ENCODE results near the gene RABGEF1.

RABGEF1 gene

GRCh38 chr7:66859339-66859738, 118.8 kb downstream of the RABGEF1 start:
- no peak for DNase-seq (ENCODE audit: low read depth)

DNA sequence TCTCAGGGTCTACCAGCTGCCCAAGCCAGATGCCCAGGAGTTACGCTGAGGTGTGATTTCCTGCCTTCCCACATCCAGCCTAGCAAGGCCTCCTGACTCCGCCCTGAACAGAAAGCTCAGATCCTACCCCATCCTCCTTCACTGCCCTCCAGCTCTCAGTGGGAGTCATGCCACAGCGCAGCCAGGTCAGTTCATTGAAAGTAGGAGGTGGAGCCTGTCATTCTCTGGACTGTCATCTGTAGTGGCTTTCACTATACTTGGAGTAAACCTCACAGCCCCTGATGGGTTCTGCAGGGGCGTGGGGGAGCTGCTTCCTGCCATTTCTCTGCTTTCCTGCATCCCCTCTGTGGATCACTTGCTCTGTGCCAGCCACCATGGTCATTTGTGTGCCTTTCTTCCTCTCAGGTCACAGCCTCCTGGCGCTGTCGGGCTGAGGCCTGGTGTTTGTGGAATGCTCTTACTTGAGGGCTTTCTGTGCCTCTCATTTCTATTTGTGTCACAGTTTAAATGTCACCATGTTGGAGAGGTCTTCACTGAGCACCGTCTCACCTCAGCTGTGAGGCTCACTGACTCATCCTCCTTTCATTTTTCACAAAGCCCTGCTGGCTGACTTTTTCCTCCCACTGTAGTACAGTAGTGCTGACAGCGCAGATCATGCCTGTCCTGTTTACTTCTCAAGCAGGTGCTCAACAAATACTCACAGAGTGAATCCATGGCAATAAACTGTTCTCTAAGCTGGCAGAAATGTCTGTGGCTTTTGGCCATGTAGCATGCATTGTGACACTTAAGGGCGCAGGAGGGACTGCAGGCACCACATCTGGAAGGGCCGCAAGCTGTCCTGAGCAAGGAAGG, 119.5 kb downstream of the RABGEF1 start:
- no peak for DNase-seq (ENCODE audit: low read depth)

DNA sequence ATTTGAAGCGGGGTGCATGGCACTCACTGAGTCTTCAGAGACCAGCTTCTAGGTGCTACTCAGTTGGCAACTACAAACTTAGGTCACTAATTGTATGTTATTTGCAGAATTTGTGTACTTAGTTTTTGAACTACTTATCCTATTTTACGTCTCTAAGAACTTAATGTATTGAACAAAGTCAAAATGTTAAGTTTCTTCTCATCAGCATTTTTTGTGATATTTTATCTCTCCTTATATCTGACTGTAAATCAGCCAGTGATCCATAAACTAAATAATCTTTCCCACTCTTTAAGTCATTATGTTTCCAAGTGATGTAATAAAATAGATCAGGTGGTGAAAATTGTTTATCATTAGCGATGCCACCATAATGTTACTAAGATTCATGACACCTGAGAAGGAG, 120.2 kb downstream of the RABGEF1 start:
- DNase-seq (ENCODE audit: low read depth): no peak

All from stimulated activated CD8-positive, alpha-beta memory T cell treated with anti-CD3 and anti-CD28 coated beads, Interleukin-7, amount 100 ng/mL, for 24 hours (primary cell).